Neural progenitor cell (in vitro differentiated cells): Measurements from ENCODE around the gene ARHGAP9.
"Not testable (repeated sequence)": the region's sequence is repeated elsewhere in the genome, so short reads cannot be mapped to it uniquely, and the experiment has no call there.

Experiments used
- EZH2 ChIP-seq: fragments of 200-600 bp; sonication (generic); IDR thresholded peaks from 2 replicates; pipeline ENCODE4 v1.6.1; 2017; ENCODE audit warnings: antibody characterized with exemption, mild to moderate bottlenecking, moderate library complexity
- EZH2phosphoT487 ChIP-seq: fragments of 200-600 bp; sonication (generic); IDR thresholded peaks from 2 replicates; pipeline ENCODE4 v1.6.1; 2017; ENCODE audit warnings: antibody characterized with exemption
- TF ChIP-seq, protein P1 (sequence below): fragments of 200-600 bp; sonication (generic); IDR thresholded peaks from 2 replicates; pipeline ENCODE4 v1.5.1; 2017; ENCODE audit warnings: antibody characterized with exemption, mild to moderate bottlenecking

DNA sequence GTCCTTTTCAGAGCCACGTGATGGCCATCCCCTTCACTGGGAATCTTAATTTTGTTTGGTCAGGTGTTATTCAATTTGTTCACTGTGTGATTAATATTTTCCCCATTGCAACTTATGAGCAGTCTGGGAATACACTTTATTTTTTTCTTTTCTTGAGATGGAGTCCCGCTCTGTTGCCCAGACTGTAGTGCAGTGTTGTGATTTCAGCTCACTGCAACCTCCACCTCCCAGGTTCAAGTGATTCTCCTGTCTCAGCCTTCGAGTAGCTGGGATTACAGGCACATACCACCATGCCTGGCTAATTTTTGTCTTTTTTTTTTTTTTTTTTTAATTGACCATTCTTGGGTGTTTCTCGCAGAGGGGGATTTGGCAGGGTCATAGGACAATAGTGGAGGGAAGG lies 26.9 kb upstream of the ARHGAP9 start:
- TF ChIP-seq, protein P1, sequence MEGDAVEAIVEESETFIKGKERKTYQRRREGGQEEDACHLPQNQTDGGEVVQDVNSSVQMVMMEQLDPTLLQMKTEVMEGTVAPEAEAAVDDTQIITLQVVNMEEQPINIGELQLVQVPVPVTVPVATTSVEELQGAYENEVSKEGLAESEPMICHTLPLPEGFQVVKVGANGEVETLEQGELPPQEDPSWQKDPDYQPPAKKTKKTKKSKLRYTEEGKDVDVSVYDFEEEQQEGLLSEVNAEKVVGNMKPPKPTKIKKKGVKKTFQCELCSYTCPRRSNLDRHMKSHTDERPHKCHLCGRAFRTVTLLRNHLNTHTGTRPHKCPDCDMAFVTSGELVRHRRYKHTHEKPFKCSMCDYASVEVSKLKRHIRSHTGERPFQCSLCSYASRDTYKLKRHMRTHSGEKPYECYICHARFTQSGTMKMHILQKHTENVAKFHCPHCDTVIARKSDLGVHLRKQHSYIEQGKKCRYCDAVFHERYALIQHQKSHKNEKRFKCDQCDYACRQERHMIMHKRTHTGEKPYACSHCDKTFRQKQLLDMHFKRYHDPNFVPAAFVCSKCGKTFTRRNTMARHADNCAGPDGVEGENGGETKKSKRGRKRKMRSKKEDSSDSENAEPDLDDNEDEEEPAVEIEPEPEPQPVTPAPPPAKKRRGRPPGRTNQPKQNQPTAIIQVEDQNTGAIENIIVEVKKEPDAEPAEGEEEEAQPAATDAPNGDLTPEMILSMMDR = not testable (repeated sequence)
- TF ChIP-seq EZH2phosphoT487, EZH2: not testable (repeated sequence)
